IMR-90 (cell line): ENCODE data around the gene PMPCB. TPM values are rescaled to one million over a fixed set of nuclear protein-coding genes. Genes with fewer than 3 reads are reported as not detected.
A peak's percentile ranks its signal among the peaks of the same experiment; 100 is the strongest.

Source experiments
- ATAC-seq: fragments of 200-7000 bp; cut with Tn5 transposase; 2 replicates; pipeline ENCODE4 v1.9.1; 2020; ENCODE audit warnings: low read depth, mild to moderate bottlenecking, moderate library complexity
- BruUV-seq: library from RNA; stranded (reverse); fragments of 400-500 nt; replicated peaks from 2 replicates; lab custom pipeline; 2021; lab: Mats Ljungman, UMichigan
- CTCF ChIA-PET: fragments of 300-600 bp; formaldehyde crosslinking; extraction: SDS; loops from one replicate; lab custom pipeline; 2021; ENCODE audit warnings: antibody characterized with exemption; lab: Yijun Ruan, JAX
- POLR2A ChIA-PET: fragments of 300-600 bp; sonication (Branson Sonifier 250); formaldehyde crosslinking; loops from one replicate; lab custom pipeline; 2022; ENCODE audit warnings: antibody characterized with exemption; ENCODE audit not compliant: unreplicated experiment; lab: Charles Lee
- DNase-seq: peaks from one replicate; pipeline ENCODE4 v3.0.0; 2013
- H2AFZ ChIP-seq: replicated peaks from 2 replicates; pipeline ENCODE3; 2013; ENCODE audit warnings: low read length, mild to moderate bottlenecking; ENCODE audit not compliant: poor library complexity
- H2AK5ac ChIP-seq: 2 replicates; pipeline ENCODE4 v1.6.1; 2013; ENCODE audit warnings: low read depth, low read length, inconsistent platforms
- H2AK9ac ChIP-seq: replicated peaks from 2 replicates; pipeline ENCODE3; 2013; ENCODE audit warnings: mild to moderate bottlenecking, low read depth, low read length, moderate library complexity; ENCODE audit not compliant: poor library complexity
- H2BK120ac ChIP-seq: 2 replicates; pipeline ENCODE4 v1.6.1; 2013; ENCODE audit warnings: low read depth, low read length, inconsistent platforms
- H2BK15ac ChIP-seq: 3 replicates; pipeline ENCODE4 v1.6.1; 2013; ENCODE audit warnings: low read depth, low read length, inconsistent platforms
- H2BK20ac ChIP-seq: 2 replicates; pipeline ENCODE4 v1.6.1; 2013; ENCODE audit warnings: low read depth, mild to moderate bottlenecking, inconsistent platforms, low read length, moderate library complexity
- H2BK5ac ChIP-seq: 2 replicates; pipeline ENCODE4 v1.6.1; 2013; ENCODE audit warnings: mild to moderate bottlenecking, low read depth, low read length, inconsistent platforms; ENCODE audit not compliant: poor library complexity, severe bottlenecking
- H3K14ac ChIP-seq: replicated peaks from 2 replicates; pipeline ENCODE4 v1.6.1; 2013; ENCODE audit warnings: low read depth, low read length, inconsistent platforms
- H3K18ac ChIP-seq: 2 replicates; pipeline ENCODE4 v1.6.1; 2013; ENCODE audit warnings: low read depth, low read length, control low read depth
- H3K23ac ChIP-seq: 2 replicates; pipeline ENCODE4 v1.6.1; 2013; ENCODE audit warnings: low read depth, low read length, inconsistent platforms
- H3K27ac ChIP-seq: 2 replicates; pipeline ENCODE4 v1.5.1; 2013; ENCODE audit warnings: mild to moderate bottlenecking, control low read depth, low read length; ENCODE audit not compliant: insufficient read depth
- H3K27me3 ChIP-seq: 2 replicates; pipeline ENCODE4 v1.6.1; 2013; ENCODE audit warnings: low read length; ENCODE audit not compliant: control insufficient read depth, insufficient read depth
- H3K36me3 ChIP-seq: 2 replicates; pipeline ENCODE4 v1.6.1; 2013; ENCODE audit warnings: low read length, mixed read lengths; ENCODE audit not compliant: control insufficient read depth, insufficient read depth
- H3K4ac ChIP-seq: 2 replicates; pipeline ENCODE4 v1.6.1; 2013; ENCODE audit warnings: low read depth, low read length, inconsistent platforms
- H3K4me1 ChIP-seq: 2 replicates; pipeline ENCODE4 v1.6.1; 2013; ENCODE audit warnings: low read length, mixed read lengths; ENCODE audit not compliant: control insufficient read depth, insufficient read depth
- H3K4me2 ChIP-seq: 2 replicates; pipeline ENCODE4 v1.6.1; 2013; ENCODE audit warnings: low read depth, mild to moderate bottlenecking, control low read depth, low read length, moderate library complexity
- H3K4me3 ChIP-seq: 2 replicates; pipeline ENCODE4 v1.5.1; 2013; ENCODE audit warnings: low read depth, mild to moderate bottlenecking, control low read depth, low read length, moderate library complexity; ENCODE audit not compliant: insufficient read depth
- H3K56ac ChIP-seq: 2 replicates; pipeline ENCODE4 v1.6.1; 2013; ENCODE audit warnings: low read length, inconsistent platforms; ENCODE audit not compliant: insufficient read depth; ENCODE audit errors: extremely low read depth
- H3K79me1 ChIP-seq, 2 experiments: 2 replicates each; pipeline ENCODE4 v1.6.1; 2013; ENCODE audit warnings: low read length in 2 of 2, inconsistent platforms in 1 of 2, low read depth in 1 of 2
- H3K9ac ChIP-seq: 2 replicates; pipeline ENCODE4 v1.6.1; 2013; ENCODE audit warnings: low read depth, low read length, control low read depth
- H3K9me1 ChIP-seq: 2 replicates; pipeline ENCODE4 v1.6.1; 2013; ENCODE audit warnings: low read length, inconsistent platforms; ENCODE audit not compliant: insufficient read depth
- H3K9me3 ChIP-seq: 2 replicates; pipeline ENCODE4 v1.6.1; 2013; ENCODE audit warnings: low read length; ENCODE audit not compliant: control insufficient read depth, insufficient read depth
- H4K20me1 ChIP-seq: 2 replicates; pipeline ENCODE4 v1.6.1; 2013; ENCODE audit warnings: low read length, inconsistent platforms; ENCODE audit not compliant: insufficient read depth
- H4K5ac ChIP-seq: 2 replicates; pipeline ENCODE4 v1.6.1; 2013; ENCODE audit warnings: mild to moderate bottlenecking, low read depth, low read length, control low read depth
- H4K8ac ChIP-seq, 2 experiments: 2 replicates each; pipeline ENCODE4 v1.6.1; 2013; ENCODE audit warnings: low read depth in 2 of 2, low read length in 2 of 2, control low read depth in 1 of 2, inconsistent platforms in 1 of 2
- H4K91ac ChIP-seq: 2 replicates; pipeline ENCODE4 v1.6.1; 2013; ENCODE audit warnings: low read depth, low read length, inconsistent platforms; ENCODE audit not compliant: insufficient read depth
- BHLHE40 ChIP-seq: fragments of 150-350 bp; IDR thresholded peaks from 2 replicates; pipeline ENCODE4 v1.6.1; 2016; ENCODE audit warnings: mild to moderate bottlenecking, low read depth, low read length
- CHD1 ChIP-seq: IDR thresholded peaks from 2 replicates; pipeline ENCODE4 v1.6.1; 2012; ENCODE audit warnings: low read depth, low read length, improper control_type of control experiment
- MAFK ChIP-seq: IDR thresholded peaks from 2 replicates; pipeline ENCODE4 v1.6.1; 2012; ENCODE audit warnings: low read depth, low read length, improper control_type of control experiment
- SMC3 ChIP-seq: fragments of 150-350 bp; IDR thresholded peaks from 2 replicates; pipeline ENCODE4 v1.6.1; 2016; ENCODE audit warnings: low read depth, mild to moderate bottlenecking, antibody characterized with exemption, low read length, moderate library complexity
- dilution Hi-C: fragments of 300-500 bp; cut with HindIII; formaldehyde crosslinking; loops from one replicate; pipeline ENCODE4 v1.14.3; 2018; ENCODE audit warnings: low sequenced_read_pairs; ENCODE audit not compliant: unreplicated experiment
- in situ Hi-C: fragments of 300-500 bp; cut with MboI; formaldehyde crosslinking; loops from 3 replicates; pipeline ENCODE4 v1.14.3; 2019; ENCODE audit warnings: low sequenced_read_pairs, inconsistent platforms, mixed read lengths
- intact Hi-C: fragments of 100-400 bp; cut with micrococcal nuclease; formaldehyde crosslinking; loops from 2 replicates; pipeline ENCODE4 v1.10.0; 2022
- polyA plus RNA-seq, 3 experiments: library from polyadenylated mRNA; depleted of rRNA; stranded (reverse); fragments of >200 nt; gene quantifications; 2 replicates each; pipeline ENCODE4 v1.2.3, GENCODE V29; 2012; ENCODE audit warnings: low replicate concordance in 1 of 3
- total RNA-seq: library from RNA; depleted of rRNA; stranded (reverse); fragments of >200 nt; gene quantifications from 2 replicates; pipeline ENCODE4 v1.2.3, GENCODE V29; 2012
- TF ChIP-seq, protein P1 (sequence below): fragments of 150-350 bp; IDR thresholded peaks from 2 replicates; pipeline ENCODE4 v1.6.1; 2017; ENCODE audit warnings: mild to moderate bottlenecking, antibody characterized with exemption, low read length, low read depth

The PMPCB gene
- total and polyA plus RNA-seq, 2 of the 4 experiments (the other 2 are of a cell fraction) = 50.4 to 72.8 TPM

DNA sequence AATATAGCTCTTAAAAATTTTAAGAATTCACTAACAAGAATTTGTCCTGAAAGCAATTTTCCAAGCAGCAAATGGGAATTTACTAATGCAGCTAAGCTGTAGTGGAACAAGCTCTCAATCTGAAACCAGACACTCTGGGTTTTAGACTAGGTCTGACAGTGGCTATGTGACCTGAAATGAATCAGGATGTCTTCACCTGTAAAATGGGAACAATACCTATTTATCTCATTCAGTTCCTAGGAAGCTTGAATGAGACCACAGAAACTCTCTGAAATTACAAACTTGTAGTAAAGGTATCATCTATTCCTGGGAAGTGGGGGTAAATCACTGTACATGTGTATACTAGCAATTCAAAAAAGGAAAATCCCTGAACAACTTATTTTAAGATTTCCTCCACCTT is 46.1 kb downstream of the PMPCB start:
- H3K18ac ChIP-seq = no peak overlapping the region

More for the DNA sequence above, 46.1 kb downstream of the PMPCB start:
- H2AK9ac ChIP-seq = no peak overlapping the region
- no peaks in the 10 kb centered on the region for H3K9me3 ChIP-seq
- BruUV-seq = no TSS peak
- H3K4ac ChIP-seq = peak overlapping the region; percentile 76; the same call in 1 of the 2 replicates
- no peak overlapping the region for H2BK15ac ChIP-seq
- TF ChIP-seq, protein P1, sequence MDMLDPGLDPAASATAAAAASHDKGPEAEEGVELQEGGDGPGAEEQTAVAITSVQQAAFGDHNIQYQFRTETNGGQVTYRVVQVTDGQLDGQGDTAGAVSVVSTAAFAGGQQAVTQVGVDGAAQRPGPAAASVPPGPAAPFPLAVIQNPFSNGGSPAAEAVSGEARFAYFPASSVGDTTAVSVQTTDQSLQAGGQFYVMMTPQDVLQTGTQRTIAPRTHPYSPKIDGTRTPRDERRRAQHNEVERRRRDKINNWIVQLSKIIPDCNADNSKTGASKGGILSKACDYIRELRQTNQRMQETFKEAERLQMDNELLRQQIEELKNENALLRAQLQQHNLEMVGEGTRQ = no peak
- no peak for TF ChIP-seq SMC3
- no peak for TF ChIP-seq CHD1
- TF ChIP-seq BHLHE40 = no peak
- TF ChIP-seq MAFK = no peak
- no peak overlapping the region for H2AFZ ChIP-seq
- no peak overlapping the region for H3K56ac ChIP-seq
- no peaks in the 10 kb centered on the region for H3K9me1 ChIP-seq
- no peak overlapping the region for H2BK20ac ChIP-seq
- ATAC-seq (no peak), DNase-seq (no peak)
- H4K20me1 ChIP-seq = peaks cover 3% of the 10 kb centered on the region; the same call in 1 of the 2 replicates
- H4K8ac ChIP-seq = peak overlapping the region in 1 of 2 experiments; percentile 68; a peak in 1 of 4 replicates
- dilution Hi-C loops (no loop called here), in situ Hi-C loops (no loop called here), intact Hi-C loops (no loop called here)
- peak overlapping the region; percentile 74 for H3K23ac ChIP-seq
- H2BK120ac ChIP-seq = no peak overlapping the region
- H3K9ac ChIP-seq = peak overlapping the region; percentile 91; the same call in 1 of the 2 replicates
- peaks cover 9% of the 10 kb centered on the region for H3K36me3 ChIP-seq
- peak overlapping the region; percentile 89 for H3K4me3 ChIP-seq
- no peak overlapping the region for H2AK5ac ChIP-seq
- peaks cover 2% of the 10 kb centered on the region for H3K4me1 ChIP-seq
- no peaks in the 10 kb centered on the region for H3K27me3 ChIP-seq
- H4K91ac ChIP-seq = no peak overlapping the region
- H3K27ac ChIP-seq = no peak overlapping the region
- no peak overlapping the region for H4K5ac ChIP-seq
- ChIA-PET CTCF (no interaction called here), POLR2A (no interaction called here)
- peak overlapping the region; percentile 51; the same call in 1 of the 2 replicates for H3K14ac ChIP-seq
- H2BK5ac ChIP-seq = no peak overlapping the region
- peaks cover 4 to 11% of the 10 kb centered on the region in 2 experiments; a peak in 3 of 4 replicates for H3K79me1 ChIP-seq
- peak overlapping the region; percentile 97 for H3K4me2 ChIP-seq
